ENCODE measurements around the gene PDK3.
A peak's percentile ranks its signal among the peaks of the same experiment; 100 is the strongest.

Gene PDK3

GRCh38 chrX:24553011-24553410 is 87.9 kb downstream of the PDK3 start:
- no peak for DNase-seq (ENCODE audit: low spot score)

- DNase-seq (ENCODE audit: low spot score): peak; percentile 6
These were observed 96.0 kb downstream of the PDK3 start for GRCh38 chrX:24561121-24561520.

- DNase-seq (ENCODE audit: low spot score): no peak
These were observed 98.4 kb downstream of the PDK3 start for GRCh38 chrX:24563291-24564010.

GRCh38 chrX:24566240-24566639 is 101.2 kb downstream of the PDK3 start:
- DNase-seq (ENCODE audit: low spot score): no peak

- no peak for DNase-seq (ENCODE audit: low spot score)
These were observed 102.1 kb downstream of the PDK3 start for GRCh38 chrX:24567169-24567568.

GRCh38 chrX:24574743-24575142 is 109.7 kb downstream of the PDK3 start:
- no peak for DNase-seq (ENCODE audit: low spot score)

- DNase-seq (ENCODE audit: low spot score): no peak
These were observed 110.4 kb downstream of the PDK3 start for GRCh38 chrX:24575496-24575895.

- no peak for DNase-seq (ENCODE audit: low spot score)
These were observed 112.0 kb downstream of the PDK3 start for GRCh38 chrX:24577091-24577490.

Data from AG20443 (cell line).